ENCODE results near the gene AK8. TPM values are rescaled to one million over a fixed set of nuclear protein-coding genes. Genes with fewer than 3 reads are reported as not detected.

The AK8 gene
- total RNA-seq, 3 donors from 2014 or later (not counting 1 experiment from before 2014, with no cell fraction given), result 0.14 to 0.21 (median 0.18) TPM

GRCh38 chr9:132846918-132847515 lies 31.1 kb downstream of the AK8 start:
- Histone ChIP-seq H3K4me3 (ENCODE audit: low read length) (no peak overlapping the region), H3K36me3 (ENCODE audit: control insufficient read depth, insufficient read depth, low read length) (no peaks in the 10 kb centered on the region), H3K4me1 (ENCODE audit: control insufficient read depth, insufficient read depth, low read length) (peaks cover 6% of the 10 kb centered on the region), H3K27me3 (ENCODE audit: control insufficient read depth, insufficient read depth, low read length) (no peaks in the 10 kb centered on the region), H3K9me3 (ENCODE audit: control insufficient read depth, insufficient read depth, low read length) (no peaks in the 10 kb centered on the region), H3K27ac (ENCODE audit: low read length) (no peak overlapping the region)
- TF ChIP-seq CTCF (IDR thresholded peaks at IDR 0.05), result no peak
- WGBS (ENCODE audit: insufficient coverage), result 89% methylated on average over 15 of the region's 15 CpGs
- H3K9me3 Mint-ChIP-seq, result no peaks in the 10 kb centered on the region
- ATAC-seq, result no peak
- DNase-seq, result no peak
- no peaks in the 10 kb centered on the region for H3K36me3 Mint-ChIP-seq
- H3K27ac Mint-ChIP-seq, result no peak overlapping the region
- H3K27me3 Mint-ChIP-seq (ENCODE audit: low read depth in 2 of 2), result no peaks in the 10 kb centered on the region
- H3K4me3 Mint-ChIP-seq, result no peak overlapping the region
- intact Hi-C loops (cut with micrococcal nuclease), result no loop called here
- peaks cover 8 to 9% of the 10 kb centered on the region in 2 donors for H3K4me1 Mint-ChIP-seq

GRCh38 chr9:132846109-132846917 lies 31.8 kb downstream of the AK8 start:
- Histone ChIP-seq H3K36me3 (ENCODE audit: control insufficient read depth, insufficient read depth, low read length) (no peaks in the 10 kb centered on the region), H3K27me3 (ENCODE audit: control insufficient read depth, insufficient read depth, low read length) (no peaks in the 10 kb centered on the region), H3K4me3 (ENCODE audit: low read length) (no peak overlapping the region), H3K4me1 (ENCODE audit: control insufficient read depth, insufficient read depth, low read length) (peaks cover 4% of the 10 kb centered on the region), H3K9me3 (ENCODE audit: control insufficient read depth, insufficient read depth, low read length) (no peaks in the 10 kb centered on the region), H3K27ac (ENCODE audit: low read length) (no peak overlapping the region)
- DNase-seq (no peak), ATAC-seq (no peak)
- no peak overlapping the region for H3K27ac Mint-ChIP-seq
- H3K27me3 Mint-ChIP-seq (ENCODE audit: low read depth in 2 of 2), result no peaks in the 10 kb centered on the region
- no peak overlapping the region for H3K4me3 Mint-ChIP-seq
- peaks cover 8 to 9% of the 10 kb centered on the region in 2 donors for H3K4me1 Mint-ChIP-seq
- intact Hi-C loops (cut with micrococcal nuclease), result no loop called here
- H3K9me3 Mint-ChIP-seq, result no peaks in the 10 kb centered on the region
- no peak for TF ChIP-seq CTCF (IDR thresholded peaks at IDR 0.05)
- WGBS (ENCODE audit: insufficient coverage), result 87% methylated on average over 12 of the region's 12 CpGs
- no peaks in the 10 kb centered on the region for H3K36me3 Mint-ChIP-seq

GRCh38 chr9:132842124-132843044 lies 35.7 kb downstream of the AK8 start:
- no peak overlapping the region for H3K27ac ChIP-seq (ENCODE audit: low read length)
- intact Hi-C loops (cut with micrococcal nuclease), result no loop called here
- no peak for TF ChIP-seq CTCF (IDR thresholded peaks at IDR 0.05)
- H3K4me3 ChIP-seq (ENCODE audit: low read length), result no peak overlapping the region
- DNase-seq (no peak), ATAC-seq (no peak)
- H3K4me1 ChIP-seq (ENCODE audit: control insufficient read depth, insufficient read depth, low read length), result no peaks in the 10 kb centered on the region
- no peaks in the 10 kb centered on the region for H3K36me3 ChIP-seq (ENCODE audit: control insufficient read depth, insufficient read depth, low read length)
- Mint-ChIP-seq H3K4me3 (no peak overlapping the region), H3K27ac (no peak overlapping the region), H3K27me3 (ENCODE audit: low read depth in 2 of 2) (no peaks in the 10 kb centered on the region), H3K9me3 (no peaks in the 10 kb centered on the region), H3K36me3 (no peaks in the 10 kb centered on the region), H3K4me1 (no peaks in the 10 kb centered on the region)
- no peaks in the 10 kb centered on the region for H3K27me3 ChIP-seq (ENCODE audit: control insufficient read depth, insufficient read depth, low read length)
- no peaks in the 10 kb centered on the region for H3K9me3 ChIP-seq (ENCODE audit: control insufficient read depth, insufficient read depth, low read length)
- WGBS (ENCODE audit: insufficient coverage), result 92% methylated on average over 5 of the region's 5 CpGs

All from natural killer cell (primary cell).